GM21619 (cell line): Measurements from ENCODE around the gene ZXDC.

Experiments
- ATAC-seq: cut with Tn5 transposase; IDR thresholded peaks from one replicate; pipeline ENCODE4 v1.9.1; 2021; ENCODE audit not compliant: unreplicated experiment

ZXDC gene

GRCh38 chr3:126474498-126475412 is 936 bp downstream of the ZXDC start:
- ATAC-seq: peak; percentile 26

- ATAC-seq: no peak
These were observed 2.2 kb downstream of the ZXDC start for GRCh38 chr3:126473292-126474168.

- ATAC-seq: no peak
These were observed 3.2 kb downstream of the ZXDC start for GRCh38 chr3:126472277-126473006.

GRCh38 chr3:126469479-126469878 is 6.2 kb downstream of the ZXDC start:
- ATAC-seq: no peak

- no peak for ATAC-seq
These were observed 7.4 kb downstream of the ZXDC start for GRCh38 chr3:126468028-126468891.

GRCh38 chr3:126467611-126467955 is 8.1 kb downstream of the ZXDC start:
- no peak for ATAC-seq

- no peak for ATAC-seq
These were observed 8.6 kb downstream of the ZXDC start for GRCh38 chr3:126466886-126467610.

- no peak for ATAC-seq
These were observed 9.7 kb downstream of the ZXDC start for GRCh38 chr3:126465928-126466544.

- no peak for ATAC-seq
These were observed 10.7 kb downstream of the ZXDC start for GRCh38 chr3:126464997-126465396.

GRCh38 chr3:126464494-126464893 is 11.2 kb downstream of the ZXDC start:
- ATAC-seq: no peak

GRCh38 chr3:126464093-126464492 is 11.6 kb downstream of the ZXDC start:
- ATAC-seq: no peak

GRCh38 chr3:126463521-126463920 is 12.2 kb downstream of the ZXDC start:
- no peak for ATAC-seq

GRCh38 chr3:126461450-126462070 is 14.1 kb downstream of the ZXDC start:
- no peak for ATAC-seq

- no peak for ATAC-seq
These were observed 15.3 kb downstream of the ZXDC start for GRCh38 chr3:126460381-126460780.

GRCh38 chr3:126459763-126460127 is 15.9 kb downstream of the ZXDC start:
- no peak for ATAC-seq

- ATAC-seq: no peak
These were observed 16.5 kb downstream of the ZXDC start for GRCh38 chr3:126459111-126459762.

- ATAC-seq: no peak
These were observed 18.8 kb downstream of the ZXDC start for GRCh38 chr3:126456766-126457388.

GRCh38 chr3:126456211-126456610 is 19.5 kb downstream of the ZXDC start:
- ATAC-seq: no peak
